Activated CD8-positive, alpha-beta T cell treated with anti-CD3 and anti-CD28 coated beads for 36 hours (primary cell): ENCODE data around the gene MPHOSPH9. TPM values are rescaled to one million over a fixed set of nuclear protein-coding genes. Genes with fewer than 3 reads are reported as not detected.
A peak's percentile ranks its signal among the peaks of the same experiment; 100 is the strongest.

Experiments
- ATAC-seq: fragments of 200-7000 bp; cut with Tn5 transposase; one replicate; pipeline ENCODE4 v1.10.0; 2021; ENCODE audit warnings: mild to moderate bottlenecking, moderate library complexity
- CTCF ChIA-PET: fragments of 350-600 bp; sonication (Branson Sonifier 250); formaldehyde crosslinking; loops from one replicate; lab custom pipeline; 2021; ENCODE audit warnings: antibody characterized with exemption; lab: Charles Lee
- POLR2A ChIA-PET: fragments of 350-600 bp; sonication (Branson Sonifier 250); formaldehyde crosslinking; loops from one replicate; lab custom pipeline; 2021; ENCODE audit warnings: antibody characterized with exemption; lab: Charles Lee
- DNase-seq: peaks from one replicate; pipeline ENCODE4 v3.0.0-alpha.2; 2020
- H3K27ac Mint-ChIP-seq: one replicate; pipeline ENCODE4 v1.8.0; 2021; ENCODE audit warnings: mild to moderate bottlenecking, mixed read lengths
- H3K27me3 Mint-ChIP-seq: one replicate; pipeline ENCODE4 v1.8.0; 2021; ENCODE audit warnings: mixed read lengths
- H3K36me3 Mint-ChIP-seq: one replicate; pipeline ENCODE4 v1.8.0; 2021; ENCODE audit warnings: low read depth, mixed read lengths
- H3K4me1 Mint-ChIP-seq: one replicate; pipeline ENCODE4 v1.8.0; 2021; ENCODE audit warnings: low read depth, mixed read lengths
- H3K4me3 Mint-ChIP-seq: one replicate; pipeline ENCODE4 v1.8.0; 2021; ENCODE audit warnings: mild to moderate bottlenecking, moderate library complexity, mixed read lengths
- H3K9me3 Mint-ChIP-seq: one replicate; pipeline ENCODE4 v1.8.0; 2021; ENCODE audit warnings: mixed read lengths
- intact Hi-C: fragments of 100-400 bp; cut with micrococcal nuclease; formaldehyde crosslinking; loops from one replicate; pipeline ENCODE4 v1.10.0; 2022
- total RNA-seq, 2 experiments: library from RNA; stranded (reverse); gene quantifications; one replicate each; pipeline ENCODE4 v1.2.3, GENCODE V29; 2021
- TF ChIP-seq, protein P1 (sequence below): fragments of 200-600 bp; IDR thresholded peaks from one replicate; pipeline ENCODE4 v1.8.0; 2022; ENCODE audit warnings: antibody characterized with exemption, mild to moderate bottlenecking

Gene MPHOSPH9
- total RNA-seq, 2 experiments from 2014 or later, result 96.9 to 101 TPM

DNA sequence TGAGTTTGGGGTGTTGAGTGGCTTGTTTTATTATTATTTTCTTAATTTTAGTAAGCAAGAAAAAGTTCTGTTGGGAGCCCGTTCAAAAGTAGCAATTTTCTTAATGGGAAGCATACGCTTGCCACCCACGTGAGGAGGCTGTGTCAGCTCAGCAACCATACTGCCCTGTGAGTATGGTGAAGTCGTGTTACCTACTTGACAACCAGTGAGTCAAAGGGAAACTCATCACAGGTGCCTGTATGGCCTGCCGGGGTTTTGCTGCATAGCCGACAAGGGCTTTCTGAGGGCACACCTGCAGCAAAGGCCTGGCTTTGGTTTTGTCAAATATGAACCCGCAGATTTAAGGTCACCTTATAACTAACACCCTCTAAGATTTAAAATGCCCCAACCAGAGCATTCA lies 113.1 kb downstream of the MPHOSPH9 start:
- Mint-ChIP-seq H3K9me3 (no peaks in the 10 kb centered on the region), H3K4me1 (peaks cover 69% of the 10 kb centered on the region), H3K36me3 (no peaks in the 10 kb centered on the region), H3K4me3 (no peak overlapping the region), H3K27me3 (no peaks in the 10 kb centered on the region), H3K27ac (peak overlapping the region; percentile 84)
- ATAC-seq (peak; percentile 80), DNase-seq (peak; percentile 80)
- intact Hi-C loops, result no loop called here
- CTCF ChIA-PET, result interaction anchor here (0.9 to 1.8 kb wide), 4 partner anchors 13 to 76 kb away, joined by 3 to 6 read pairs (median 4); no protein-coding TSS in a partner anchor
- POLR2A ChIA-PET, result interaction anchor here (0.6 to 3.4 kb wide), 6 partner anchors 11 to 99 kb away, joined by 3 to 14 read pairs (median 4); no protein-coding TSS in a partner anchor
- TF ChIP-seq, protein P1, sequence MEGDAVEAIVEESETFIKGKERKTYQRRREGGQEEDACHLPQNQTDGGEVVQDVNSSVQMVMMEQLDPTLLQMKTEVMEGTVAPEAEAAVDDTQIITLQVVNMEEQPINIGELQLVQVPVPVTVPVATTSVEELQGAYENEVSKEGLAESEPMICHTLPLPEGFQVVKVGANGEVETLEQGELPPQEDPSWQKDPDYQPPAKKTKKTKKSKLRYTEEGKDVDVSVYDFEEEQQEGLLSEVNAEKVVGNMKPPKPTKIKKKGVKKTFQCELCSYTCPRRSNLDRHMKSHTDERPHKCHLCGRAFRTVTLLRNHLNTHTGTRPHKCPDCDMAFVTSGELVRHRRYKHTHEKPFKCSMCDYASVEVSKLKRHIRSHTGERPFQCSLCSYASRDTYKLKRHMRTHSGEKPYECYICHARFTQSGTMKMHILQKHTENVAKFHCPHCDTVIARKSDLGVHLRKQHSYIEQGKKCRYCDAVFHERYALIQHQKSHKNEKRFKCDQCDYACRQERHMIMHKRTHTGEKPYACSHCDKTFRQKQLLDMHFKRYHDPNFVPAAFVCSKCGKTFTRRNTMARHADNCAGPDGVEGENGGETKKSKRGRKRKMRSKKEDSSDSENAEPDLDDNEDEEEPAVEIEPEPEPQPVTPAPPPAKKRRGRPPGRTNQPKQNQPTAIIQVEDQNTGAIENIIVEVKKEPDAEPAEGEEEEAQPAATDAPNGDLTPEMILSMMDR, result no peak

DNA sequence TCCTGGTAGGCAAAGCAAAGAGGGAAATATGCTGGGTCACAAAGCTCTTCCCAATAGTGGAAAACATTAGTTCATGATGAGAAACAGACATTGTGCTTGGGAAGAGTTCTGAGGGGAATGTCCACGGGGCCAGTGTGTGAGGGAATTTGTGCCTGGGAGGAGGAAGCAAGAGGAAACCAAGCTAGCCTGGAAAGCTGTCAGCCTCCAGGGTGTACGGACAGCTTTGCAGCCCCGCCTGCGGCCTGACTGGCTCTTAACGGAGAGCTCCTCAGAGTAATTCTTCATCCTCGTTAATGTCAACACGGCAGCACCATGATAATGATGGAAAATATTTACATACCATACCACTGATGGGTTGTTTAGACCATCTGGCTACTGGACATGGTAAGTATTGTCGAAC lies 114.4 kb downstream of the MPHOSPH9 start:
- intact Hi-C loops, result no loop called here
- H3K9me3 Mint-ChIP-seq, result no peaks in the 10 kb centered on the region
- TF ChIP-seq, protein P1, result no peak
- H3K36me3 Mint-ChIP-seq, result no peaks in the 10 kb centered on the region
- H3K4me1 Mint-ChIP-seq, result peaks cover 75% of the 10 kb centered on the region
- H3K4me3 Mint-ChIP-seq, result no peak overlapping the region
- DNase-seq (no peak), ATAC-seq (no peak)
- no peaks in the 10 kb centered on the region for H3K27me3 Mint-ChIP-seq
- no peak overlapping the region for H3K27ac Mint-ChIP-seq
- POLR2A ChIA-PET, result interaction anchor here (1.0 to 3.4 kb wide), 3 partner anchors 9 to 42 kb away, joined by 3 to 14 read pairs (median 5); no protein-coding TSS in a partner anchor
- CTCF ChIA-PET, result interaction anchor here (0.6 to 1.2 kb wide), 5 partner anchors 11 to 171 kb away, joined by 3 to 4 read pairs (median 4); no protein-coding TSS in a partner anchor

DNA sequence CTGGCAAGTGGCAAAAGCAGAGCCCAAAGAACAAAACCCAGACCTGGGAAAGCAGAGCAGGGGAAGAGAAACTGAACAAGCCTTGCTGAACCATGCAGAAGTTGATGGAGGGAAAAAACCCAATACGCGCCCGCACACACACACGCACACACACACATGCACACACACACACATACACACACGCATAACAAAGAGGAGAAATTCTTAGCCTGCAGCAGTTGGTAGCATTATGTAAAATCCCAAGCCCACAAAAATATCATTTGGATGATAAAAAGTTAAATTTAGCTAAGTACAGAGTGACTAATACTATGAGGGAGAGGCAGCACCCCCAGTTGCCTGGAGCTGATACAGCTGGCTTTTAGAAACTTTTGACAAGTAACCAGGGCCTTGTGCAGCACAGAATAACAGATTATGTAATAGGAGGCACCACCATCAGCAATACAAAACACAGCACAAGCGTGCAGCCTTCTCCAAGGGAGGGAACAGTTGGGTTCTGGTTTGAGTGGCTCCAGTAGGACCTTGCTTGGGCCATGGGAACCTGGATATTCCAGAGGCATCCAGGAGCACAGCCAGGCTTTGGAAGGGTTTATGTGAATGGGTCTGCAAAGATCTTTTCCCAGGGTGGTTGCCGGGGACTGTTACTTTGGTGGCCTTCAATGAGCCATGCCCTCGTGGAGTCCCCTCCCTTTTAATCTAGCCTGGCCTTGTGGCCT lies 117.4 kb downstream of the MPHOSPH9 start:
- ChIA-PET CTCF (interaction anchor here (0.8 to 1.6 kb wide), 3 partner anchors 40 to 123 kb away, joined by 3 to 7 read pairs (median 3); no protein-coding TSS in a partner anchor), POLR2A (interaction anchor here (1.9 to 3.2 kb wide), 2 partner anchors 9 to 40 kb away, joined by 7 to 12 read pairs; no protein-coding TSS in a partner anchor)
- Mint-ChIP-seq H3K27me3 (no peaks in the 10 kb centered on the region), H3K9me3 (no peaks in the 10 kb centered on the region), H3K4me1 (peaks cover 66% of the 10 kb centered on the region), H3K36me3 (no peaks in the 10 kb centered on the region), H3K4me3 (no peak overlapping the region), H3K27ac (peak overlapping the region; percentile 48)
- DNase-seq (peak; percentile 46), ATAC-seq (no peak)
- TF ChIP-seq, protein P1, result no peak
- intact Hi-C loops, result no loop called here

DNA sequence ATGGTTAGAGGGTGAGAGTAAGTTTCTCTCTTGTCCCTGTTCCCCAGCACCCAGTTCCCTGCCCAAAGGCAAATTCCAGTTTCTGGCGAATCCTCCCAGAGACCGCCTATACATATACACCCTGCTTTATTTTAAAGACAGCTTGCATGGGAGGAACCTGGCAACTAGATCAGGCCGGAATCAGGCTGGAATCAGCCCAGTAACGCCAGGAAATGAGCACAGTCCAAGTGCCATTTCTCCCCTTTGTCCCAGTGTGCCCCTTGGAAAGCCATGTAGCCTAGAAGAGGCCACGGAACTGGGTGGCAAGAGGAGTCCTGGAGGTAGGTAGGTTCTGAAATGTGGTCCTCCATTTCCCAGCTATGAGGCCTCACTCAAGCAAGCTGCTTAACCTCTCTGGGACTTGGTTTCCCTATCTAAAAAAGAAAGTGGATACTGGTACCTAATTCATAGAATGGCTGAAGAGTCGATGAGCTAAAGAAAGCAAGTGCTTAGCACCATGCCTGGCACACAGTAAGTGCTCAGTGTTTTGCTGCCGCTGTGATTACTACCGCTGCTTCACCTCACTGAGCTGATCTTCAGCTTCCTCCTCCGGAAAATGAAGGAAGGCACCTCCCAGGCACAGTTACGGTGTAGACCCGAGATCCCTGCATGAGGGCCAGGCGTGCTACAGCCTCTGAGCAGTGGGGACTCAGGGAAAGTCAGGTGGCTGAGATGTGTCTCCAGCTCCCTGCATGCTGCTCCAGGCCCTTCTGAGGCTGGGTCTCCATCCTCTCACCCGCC lies 118.4 kb downstream of the MPHOSPH9 start:
- intact Hi-C loops, result no loop called here
- ChIA-PET CTCF (interaction anchor here (1.6 kb wide), 1 partner anchor 39 kb away, joined by 7 read pairs; no protein-coding TSS in a partner anchor), POLR2A (interaction anchor here (3.2 kb wide), 1 partner anchor 39 kb away, joined by 12 read pairs; no protein-coding TSS in a partner anchor)
- Mint-ChIP-seq H3K27ac (peak overlapping the region; percentile 48), H3K9me3 (no peaks in the 10 kb centered on the region), H3K27me3 (no peaks in the 10 kb centered on the region), H3K4me1 (peaks cover 56% of the 10 kb centered on the region), H3K36me3 (peaks cover under 1% of the 10 kb centered on the region), H3K4me3 (no peak overlapping the region)
- TF ChIP-seq, protein P1, result no peak
- no peak for ATAC-seq
- no peak for DNase-seq
